Neural cell (in vitro differentiated cells): ENCODE results near the gene CA5A. TPM values are rescaled to one million over a fixed set of nuclear protein-coding genes. Genes with fewer than 3 reads are reported as not detected.

Source experiments
- H2AFZ ChIP-seq: fragments of 200-600, 300-800 bp; sonication (generic), shearing (Covaris generic); 2 replicates; pipeline ENCODE4 v1.6.0; 2014; ENCODE audit warnings: low read depth, mild to moderate bottlenecking, antibody characterized with exemption, low read length, moderate library complexity
- H3F3A ChIP-seq: fragments of 200-600 bp; shearing (Covaris generic); 2 replicates; pipeline ENCODE4 v1.6.1; 2016; ENCODE audit warnings: mild to moderate bottlenecking, moderate library complexity, mixed read lengths, antibody characterized with exemption, low read length; ENCODE audit not compliant: insufficient read depth, poor library complexity, severe bottlenecking
- H3K27ac ChIP-seq: fragments of 200-600, 300-800 bp; sonication (generic), shearing (Covaris generic); 2 replicates; pipeline ENCODE4 v1.5.1; 2014; ENCODE audit warnings: mild to moderate bottlenecking, low read length, moderate library complexity
- H3K27me3 ChIP-seq: fragments of 300-800, 200-600 bp; sonication (generic), shearing (Covaris generic); 2 replicates; pipeline ENCODE4 v1.6.0; 2014; ENCODE audit warnings: mild to moderate bottlenecking, low read depth, low read length, moderate library complexity; ENCODE audit not compliant: insufficient read depth
- H3K36me3 ChIP-seq: fragments of 300-800, 200-600 bp; sonication (generic), shearing (Covaris generic); 2 replicates; pipeline ENCODE4 v1.5.1; 2014; ENCODE audit warnings: mild to moderate bottlenecking, antibody characterized with exemption, low read length, moderate library complexity; ENCODE audit not compliant: insufficient read depth
- H3K4me2 ChIP-seq: fragments of 300-800, 200-600 bp; sonication (generic), shearing (Covaris generic); 2 replicates; pipeline ENCODE4 v1.6.0; 2014; ENCODE audit warnings: mild to moderate bottlenecking, low read length
- H3K4me3 ChIP-seq: fragments of 300-800, 200-600 bp; sonication (generic), shearing (Covaris generic); 2 replicates; pipeline ENCODE4 v1.5.1; 2014; ENCODE audit warnings: mild to moderate bottlenecking, low read length, moderate library complexity
- H3K79me2 ChIP-seq: fragments of 200-600 bp; shearing (Covaris generic); replicated peaks from 2 replicates; pipeline ENCODE4 v1.6.0; 2014; ENCODE audit warnings: mild to moderate bottlenecking, low read length, moderate library complexity; ENCODE audit not compliant: insufficient read depth
- H3K9ac ChIP-seq: fragments of 300-800, 200-600 bp; sonication (generic), shearing (Covaris generic); 2 replicates; pipeline ENCODE4 v1.6.1; 2016; ENCODE audit warnings: mild to moderate bottlenecking, low read length, mixed read lengths
- H3K9me2 ChIP-seq: fragments of 200-600 bp; shearing (Covaris generic); 2 replicates; pipeline ENCODE4 v1.6.1; 2016; ENCODE audit warnings: mild to moderate bottlenecking, low read length, mixed read lengths; ENCODE audit not compliant: insufficient read depth
- H3K9me3 ChIP-seq: fragments of 200-600, 300-800 bp; sonication (generic), shearing (Covaris generic); 2 replicates; pipeline ENCODE4 v1.6.1; 2016; ENCODE audit warnings: mild to moderate bottlenecking, mixed run types, low read length, moderate library complexity, mixed read lengths
- H4K20me1 ChIP-seq: fragments of 200-600 bp; shearing (Covaris generic); 2 replicates; pipeline ENCODE4 v1.6.1; 2016; ENCODE audit warnings: mild to moderate bottlenecking, mixed run types; ENCODE audit not compliant: insufficient read depth
- EP300 ChIP-seq: fragments of 450-650 bp; conservative IDR thresholded peaks from 2 replicates; pipeline ENCODE4 v1.6.1; 2014; ENCODE audit warnings: antibody characterized with exemption, mild to moderate bottlenecking, moderate library complexity; ENCODE audit not compliant: poor library complexity, severe bottlenecking
- EZH2 ChIP-seq: fragments of 200-600, 300-800 bp; shearing (Covaris generic), sonication (generic); IDR thresholded peaks from 2 replicates; pipeline ENCODE4 v1.6.1; 2014; ENCODE audit warnings: antibody characterized with exemption, low read length, borderline replicate concordance, mild to moderate bottlenecking; ENCODE audit not compliant: insufficient read depth, poor library complexity, severe bottlenecking
- MXI1 ChIP-seq: fragments of 450-650 bp; conservative IDR thresholded peaks from 2 replicates; pipeline ENCODE4 v1.6.1; 2014; ENCODE audit warnings: antibody characterized with exemption, mild to moderate bottlenecking; ENCODE audit not compliant: poor library complexity, severe bottlenecking
- POLR2AphosphoS5 ChIP-seq: IDR thresholded peaks from 2 replicates; pipeline ENCODE4 v1.6.1; 2012
- RAD21 ChIP-seq: fragments of 450-650 bp; conservative IDR thresholded peaks from 2 replicates; pipeline ENCODE4 v1.6.1; 2014; ENCODE audit warnings: antibody characterized with exemption, mild to moderate bottlenecking, moderate library complexity
- REST ChIP-seq: IDR thresholded peaks from 2 replicates; pipeline ENCODE4 v1.6.1; 2012; ENCODE audit warnings: borderline replicate concordance
- SMC3 ChIP-seq: fragments of 450-650 bp; conservative IDR thresholded peaks from 2 replicates; pipeline ENCODE4 v1.6.1; 2014; ENCODE audit warnings: antibody characterized with exemption, mild to moderate bottlenecking, moderate library complexity; ENCODE audit not compliant: poor library complexity
- TAF1 ChIP-seq: IDR thresholded peaks from 2 replicates; pipeline ENCODE4 v1.6.1; 2012; ENCODE audit warnings: low read depth
- polyA plus RNA-seq: library from polyadenylated mRNA; depleted of rRNA; stranded (reverse); fragments of >200 nt; gene quantifications from 2 replicates; pipeline ENCODE4 v1.2.3, GENCODE V29; 2014
- TF ChIP-seq, protein P1 (sequence below): fragments of 450-650 bp; IDR thresholded peaks from 2 replicates; pipeline ENCODE4 v1.5.1; 2014; ENCODE audit warnings: antibody characterized with exemption, mild to moderate bottlenecking, moderate library complexity; ENCODE audit not compliant: poor library complexity, severe bottlenecking

The CA5A gene
- polyA plus RNA-seq, 1 donor from 2014 or later = not detected

DNA sequence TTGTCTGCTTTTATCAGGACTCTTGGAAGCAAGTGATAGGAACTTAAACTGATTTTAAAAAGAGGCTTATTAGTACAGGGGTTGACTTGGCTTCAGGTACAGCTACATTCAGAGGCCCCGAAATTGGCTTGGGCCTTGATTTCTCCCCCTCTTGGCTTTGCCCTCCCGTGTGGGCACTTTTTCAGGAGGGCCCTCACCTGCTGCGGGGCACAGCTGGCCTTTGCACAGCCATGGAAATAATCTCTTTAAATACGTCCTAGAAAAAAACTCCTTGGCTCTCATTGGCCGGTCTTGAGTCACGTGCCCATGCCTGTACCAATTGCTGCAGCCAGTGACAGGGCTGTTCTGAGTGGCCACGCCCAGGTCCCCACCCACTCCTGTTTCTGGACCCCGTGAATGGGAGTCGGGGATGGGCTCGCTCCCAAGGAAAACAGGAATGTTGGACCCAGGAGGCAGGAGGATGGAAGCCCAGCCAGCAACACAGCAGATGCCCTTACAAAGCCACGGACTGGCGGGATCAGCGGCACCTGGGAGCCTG lies 15.0 kb downstream of the CA5A start:
- no peak overlapping the region for H2AFZ ChIP-seq
- no peaks in the 10 kb centered on the region for H3K79me2 ChIP-seq
- no peaks in the 10 kb centered on the region for H3K9me2 ChIP-seq
- H3K4me3 ChIP-seq = no peak overlapping the region
- H3K9ac ChIP-seq = no peak overlapping the region
- TF ChIP-seq SMC3 (no peak), POLR2AphosphoS5 (no peak), RAD21 (no peak), EP300 (no peak), MXI1 (no peak), REST (no peak), TAF1 (no peak), EZH2 (no peak)
- TF ChIP-seq, protein P1, sequence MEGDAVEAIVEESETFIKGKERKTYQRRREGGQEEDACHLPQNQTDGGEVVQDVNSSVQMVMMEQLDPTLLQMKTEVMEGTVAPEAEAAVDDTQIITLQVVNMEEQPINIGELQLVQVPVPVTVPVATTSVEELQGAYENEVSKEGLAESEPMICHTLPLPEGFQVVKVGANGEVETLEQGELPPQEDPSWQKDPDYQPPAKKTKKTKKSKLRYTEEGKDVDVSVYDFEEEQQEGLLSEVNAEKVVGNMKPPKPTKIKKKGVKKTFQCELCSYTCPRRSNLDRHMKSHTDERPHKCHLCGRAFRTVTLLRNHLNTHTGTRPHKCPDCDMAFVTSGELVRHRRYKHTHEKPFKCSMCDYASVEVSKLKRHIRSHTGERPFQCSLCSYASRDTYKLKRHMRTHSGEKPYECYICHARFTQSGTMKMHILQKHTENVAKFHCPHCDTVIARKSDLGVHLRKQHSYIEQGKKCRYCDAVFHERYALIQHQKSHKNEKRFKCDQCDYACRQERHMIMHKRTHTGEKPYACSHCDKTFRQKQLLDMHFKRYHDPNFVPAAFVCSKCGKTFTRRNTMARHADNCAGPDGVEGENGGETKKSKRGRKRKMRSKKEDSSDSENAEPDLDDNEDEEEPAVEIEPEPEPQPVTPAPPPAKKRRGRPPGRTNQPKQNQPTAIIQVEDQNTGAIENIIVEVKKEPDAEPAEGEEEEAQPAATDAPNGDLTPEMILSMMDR = no peak
- no peaks in the 10 kb centered on the region for H3K36me3 ChIP-seq
- H3K4me2 ChIP-seq = no peak overlapping the region
- no peaks in the 10 kb centered on the region for H3F3A ChIP-seq
- H4K20me1 ChIP-seq = no peaks in the 10 kb centered on the region
- H3K9me3 ChIP-seq = no peaks in the 10 kb centered on the region
- H3K27ac ChIP-seq = no peak overlapping the region
- H3K27me3 ChIP-seq = no peaks in the 10 kb centered on the region

- Histone ChIP-seq H3K9ac (no peak overlapping the region), H3K9me2 (no peaks in the 10 kb centered on the region), H3K79me2 (no peaks in the 10 kb centered on the region), H3K27me3 (no peaks in the 10 kb centered on the region), H3K36me3 (no peaks in the 10 kb centered on the region), H3F3A (no peaks in the 10 kb centered on the region), H4K20me1 (no peaks in the 10 kb centered on the region), H3K4me3 (no peak overlapping the region), H3K4me2 (no peak overlapping the region), H3K27ac (no peak overlapping the region), H2AFZ (no peak overlapping the region), H3K9me3 (no peaks in the 10 kb centered on the region)
- TF ChIP-seq EZH2 (no peak), MXI1 (no peak), RAD21 (no peak), POLR2AphosphoS5 (no peak), REST (no peak)
- TF ChIP-seq, protein P1 = no peak
These were observed 16.7 kb downstream of the CA5A start for GRCh38 chr16:87919681-87919994.
